Superior temporal gyrus (tissue), 1 donor: ENCODE data around the gene CREB3L2.
"Not testable (repeated sequence)": the region's sequence is repeated elsewhere in the genome, so short reads cannot be mapped to it uniquely, and the experiment has no call there.

Source experiments
- DNase-seq: peaks from one replicate; pipeline ENCODE4 v3.0.0-alpha.2; 2016; ENCODE audit errors: extremely low spot score

The CREB3L2 gene

GRCh38 chr7:138014201-138014600 lies 12.3 kb upstream of the CREB3L2 start:
- DNase-seq: not testable (repeated sequence)

- no peak for DNase-seq
Measured at GRCh38 chr7:138009350-138009653, 7.4 kb upstream of the CREB3L2 start.

GRCh38 chr7:138008588-138009349 lies 6.9 kb upstream of the CREB3L2 start:
- DNase-seq: peak; percentile 91

- DNase-seq: no peak
Measured at GRCh38 chr7:138008019-138008587, 6.2 kb upstream of the CREB3L2 start.

- DNase-seq: no peak
Measured at GRCh38 chr7:138006106-138006505, 4.2 kb upstream of the CREB3L2 start.

GRCh38 chr7:138004936-138005335 lies 3.0 kb upstream of the CREB3L2 start:
- DNase-seq: no peak

- no peak for DNase-seq
Measured at GRCh38 chr7:138004046-138004445, 2.2 kb upstream of the CREB3L2 start.

GRCh38 chr7:138002828-138003189 lies 923 bp upstream of the CREB3L2 start:
- no peak for DNase-seq

GRCh38 chr7:138002096-138002827 lies 376 bp upstream of the CREB3L2 start:
- DNase-seq: peak; percentile 100

GRCh38 chr7:138000081-138000701 lies 1.7 kb downstream of the CREB3L2 start:
- peak; percentile 35 for DNase-seq

- DNase-seq: no peak
Measured at GRCh38 chr7:137999496-138000080, 2.3 kb downstream of the CREB3L2 start.

GRCh38 chr7:137998250-137998649 lies 3.6 kb downstream of the CREB3L2 start:
- no peak for DNase-seq

GRCh38 chr7:137996871-137997270 lies 5.0 kb downstream of the CREB3L2 start:
- DNase-seq: no peak

GRCh38 chr7:137996386-137996851 lies 5.5 kb downstream of the CREB3L2 start:
- no peak for DNase-seq

GRCh38 chr7:137994216-137994615 lies 7.7 kb downstream of the CREB3L2 start:
- DNase-seq: no peak

GRCh38 chr7:137993395-137993743 lies 8.5 kb downstream of the CREB3L2 start:
- no peak for DNase-seq

GRCh38 chr7:137992550-137993394 lies 9.1 kb downstream of the CREB3L2 start:
- no peak for DNase-seq

- no peak for DNase-seq
Measured at GRCh38 chr7:137992104-137992549, 9.8 kb downstream of the CREB3L2 start.

- no peak for DNase-seq
Measured at GRCh38 chr7:137990251-137990941, 11.5 kb downstream of the CREB3L2 start.

GRCh38 chr7:137989590-137989989 lies 12.3 kb downstream of the CREB3L2 start:
- DNase-seq: no peak

GRCh38 chr7:137989094-137989493 lies 12.8 kb downstream of the CREB3L2 start:
- no peak for DNase-seq
